ENCODE results near the gene PIEZO2.
"Not testable (repeated sequence)": the region's sequence is repeated elsewhere in the genome, so short reads cannot be mapped to it uniquely, and the experiment has no call there.

PIEZO2 gene

DNA sequence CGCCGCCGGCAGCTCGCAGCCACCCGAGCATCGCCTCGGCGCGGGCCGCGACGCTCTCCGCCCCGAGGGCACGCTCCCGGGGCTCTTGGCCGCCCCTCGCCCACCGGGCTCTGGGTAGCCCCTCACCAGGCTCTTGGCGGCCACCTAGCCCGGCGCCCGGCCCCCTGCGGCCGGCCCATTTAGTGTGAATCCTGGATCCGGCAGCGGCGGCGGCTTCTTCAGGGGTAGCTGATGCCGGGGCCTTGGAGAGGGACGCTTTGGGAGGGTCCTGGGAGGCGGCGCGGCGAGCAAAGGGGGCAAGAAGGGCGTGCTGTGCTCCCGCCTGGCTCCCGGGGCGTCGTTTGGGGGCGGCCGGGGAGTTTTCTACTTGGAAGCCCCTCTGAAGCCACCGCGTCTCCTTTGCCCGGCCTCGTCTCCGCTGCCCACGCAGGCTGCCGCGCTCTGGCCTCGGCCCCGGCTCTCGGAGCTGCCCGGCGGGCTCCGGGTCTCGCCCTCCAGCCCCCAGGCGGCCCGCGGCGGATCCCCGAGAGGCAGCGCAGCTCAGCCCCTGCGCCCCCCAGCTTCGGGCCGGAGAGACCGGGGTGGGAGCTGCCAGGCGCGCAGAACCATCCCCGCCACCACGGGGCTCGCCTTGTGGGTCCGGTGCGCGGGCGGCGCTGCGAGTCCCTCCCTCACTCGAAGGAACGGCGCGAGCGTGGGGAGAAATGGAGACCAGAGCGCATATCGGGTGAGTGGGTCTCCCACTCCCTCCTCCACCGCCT lies 509 bp downstream of the PIEZO2 start:
- DNase-seq: no peak

DNA sequence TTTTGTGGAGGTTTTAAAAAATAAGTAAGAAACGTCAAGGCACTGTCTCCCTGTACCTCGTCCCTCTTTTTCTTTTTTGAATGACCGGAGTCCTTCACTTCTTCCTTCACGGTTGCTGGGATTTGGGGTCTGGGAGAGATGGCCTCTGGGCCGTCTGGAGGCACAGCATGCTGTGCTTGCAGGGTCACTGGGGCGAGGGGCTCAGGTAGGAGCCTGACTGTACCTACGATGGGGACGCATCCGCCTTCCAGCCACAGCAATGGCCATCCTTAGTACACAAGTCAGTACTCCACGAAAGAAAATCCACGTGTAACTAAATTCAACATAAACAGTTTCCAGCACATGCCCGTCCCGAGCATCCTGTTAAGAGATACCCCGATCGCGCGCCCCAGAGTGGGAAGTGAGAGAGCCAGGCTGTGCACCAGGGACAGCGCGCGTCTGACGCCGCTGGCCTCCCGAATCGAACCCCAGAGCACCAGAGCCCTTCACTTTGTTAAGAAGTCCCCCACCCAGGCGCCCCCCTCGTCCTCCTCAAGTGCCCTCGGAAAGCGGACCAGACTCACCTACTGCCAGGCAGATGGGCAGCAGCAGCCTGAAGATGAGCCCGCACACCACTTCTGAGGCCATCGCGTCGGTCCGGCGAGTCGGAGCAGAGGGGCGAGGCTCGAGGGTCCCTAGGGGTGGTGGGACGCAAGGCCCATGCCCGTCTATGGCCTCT lies 1.2 kb downstream of the PIEZO2 start:
- no peak for DNase-seq

DNA sequence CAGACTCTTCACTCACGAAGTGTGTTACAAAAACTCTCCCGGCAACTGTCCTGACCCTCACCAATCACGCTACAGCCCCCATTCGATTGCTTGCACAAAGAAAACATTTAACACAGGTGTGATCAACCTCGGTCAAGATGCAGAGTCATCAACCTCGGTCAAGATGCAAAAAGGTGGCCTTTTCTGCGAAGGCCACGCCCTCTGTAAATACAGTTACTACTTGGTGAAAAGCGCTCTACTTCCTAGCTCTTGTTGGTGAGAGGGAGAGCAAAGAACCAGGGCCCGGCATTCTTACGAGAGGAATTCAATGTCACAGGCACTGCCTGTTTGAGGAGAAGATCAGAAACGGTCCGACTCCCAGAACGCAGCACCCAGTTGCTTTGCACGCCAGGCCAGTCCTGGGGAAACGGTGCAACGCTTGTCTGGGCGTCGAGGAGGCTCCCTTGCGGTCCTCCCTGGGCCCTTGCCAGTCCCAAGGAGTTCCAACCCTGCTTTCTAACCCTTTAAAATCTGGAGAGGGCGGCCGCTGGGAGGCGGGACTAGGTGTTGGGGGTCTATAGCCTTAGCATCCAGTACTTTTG lies 1.9 kb downstream of the PIEZO2 start:
- DNase-seq: no peak

DNA sequence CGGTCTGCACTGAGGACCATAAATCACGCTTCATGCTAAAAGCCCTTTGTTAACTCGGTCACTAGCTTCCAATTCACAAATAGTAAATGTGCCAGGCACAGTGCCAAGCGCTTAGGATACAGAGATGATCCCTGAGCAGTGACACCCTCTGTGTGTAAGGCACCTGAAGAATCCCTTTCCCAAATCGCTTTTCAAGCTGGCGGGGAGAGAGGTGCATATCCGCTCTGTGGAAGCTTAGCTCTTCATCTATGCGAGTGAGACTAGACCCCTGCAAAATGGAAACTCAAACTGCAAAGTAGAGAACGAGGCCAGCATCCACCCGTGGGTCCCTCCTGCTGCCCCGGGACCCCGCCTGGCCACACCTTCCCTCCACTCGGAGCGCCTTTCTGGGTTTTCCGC lies 2.4 kb downstream of the PIEZO2 start:
- DNase-seq: no peak

DNA sequence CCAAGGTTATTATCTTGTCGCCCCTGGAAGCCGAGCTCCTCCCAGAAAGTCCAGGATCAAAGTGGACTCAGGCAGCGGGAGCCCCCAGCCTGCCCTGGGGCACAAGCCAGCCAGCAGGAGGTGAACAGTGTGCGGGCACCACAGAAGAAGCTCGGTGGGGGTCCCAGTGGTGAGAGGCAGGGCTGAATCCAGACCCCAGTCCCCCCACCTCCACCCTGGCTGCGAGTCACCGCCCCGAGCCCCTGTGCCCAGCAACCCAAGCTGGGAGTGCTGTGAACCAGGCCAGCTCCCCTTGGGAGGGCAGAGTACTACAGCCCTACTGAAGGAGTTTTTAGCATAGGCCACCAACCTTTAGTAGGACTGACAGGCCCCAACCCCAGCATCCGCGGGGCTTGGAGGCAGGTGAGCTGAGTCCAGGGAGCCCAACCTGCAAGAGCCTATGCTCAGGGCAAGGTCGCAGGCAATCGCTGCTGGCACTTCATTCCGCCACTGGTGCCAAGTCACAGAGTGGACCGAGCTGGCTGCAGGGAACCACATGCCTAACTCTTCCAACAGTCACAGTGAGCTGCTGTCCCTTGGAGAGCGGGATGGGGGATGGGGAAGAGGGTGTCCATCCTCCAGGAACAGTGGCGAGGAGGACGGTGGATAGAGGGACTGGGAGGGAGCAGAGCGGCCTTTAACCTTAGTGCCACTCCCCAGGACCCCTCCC lies 3.0 kb downstream of the PIEZO2 start:
- no peak for DNase-seq

DNA sequence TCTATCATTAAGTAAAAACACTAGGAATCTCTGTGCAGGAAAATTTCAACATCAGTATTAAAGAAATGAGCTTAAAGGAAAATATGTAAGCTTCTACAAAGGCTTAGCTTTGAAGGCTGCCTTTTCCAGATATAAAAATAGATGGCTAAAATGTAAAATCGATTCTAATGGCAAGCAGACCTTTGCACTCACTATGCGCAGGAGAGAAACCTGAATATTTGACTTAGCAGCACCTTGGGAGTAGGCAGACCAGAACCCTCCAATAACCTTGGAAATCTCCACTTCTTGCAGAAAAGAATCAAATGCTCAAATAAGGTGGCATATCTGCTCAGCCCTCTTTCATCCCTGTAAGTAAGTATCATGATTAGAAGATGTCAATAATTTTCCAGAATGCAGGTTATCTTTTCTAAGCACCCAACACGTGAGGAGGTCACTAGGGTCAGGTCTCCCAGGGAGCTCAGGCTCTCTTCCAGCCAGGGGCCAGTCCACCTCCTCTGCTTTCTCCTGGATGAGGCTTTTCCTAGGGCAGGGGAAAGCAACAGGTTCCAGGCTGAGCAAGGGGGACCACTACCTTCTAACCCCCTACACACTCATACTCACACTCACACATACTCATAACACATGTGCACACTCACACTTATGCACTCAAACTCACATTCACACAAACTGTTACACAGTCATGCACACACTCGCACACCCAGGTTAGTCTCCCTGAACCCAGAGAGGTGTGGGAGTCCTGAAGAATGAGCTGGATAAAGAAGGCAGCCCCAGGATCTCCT lies 3.8 kb downstream of the PIEZO2 start:
- no peak for DNase-seq

DNA sequence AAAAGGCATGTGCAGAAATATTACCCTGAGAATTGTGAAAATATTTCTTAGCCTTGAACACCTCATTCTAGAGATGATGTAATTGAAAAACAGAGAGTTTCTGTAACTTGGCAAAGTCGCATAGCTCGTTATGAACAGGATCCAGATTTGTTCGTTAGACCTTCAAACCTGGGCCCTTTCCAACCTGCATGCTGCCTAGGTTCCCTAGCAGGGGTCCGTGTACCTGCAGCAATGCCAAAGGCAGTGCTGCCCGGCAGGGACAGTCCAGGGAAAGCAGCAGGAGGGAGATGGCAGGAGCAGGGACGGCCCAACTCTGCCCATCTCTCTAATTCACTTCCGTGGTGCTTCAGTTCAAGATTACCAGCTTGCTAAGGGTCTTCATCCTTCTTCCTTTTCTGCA lies 12.0 kb downstream of the PIEZO2 start:
- no peak for DNase-seq

DNA sequence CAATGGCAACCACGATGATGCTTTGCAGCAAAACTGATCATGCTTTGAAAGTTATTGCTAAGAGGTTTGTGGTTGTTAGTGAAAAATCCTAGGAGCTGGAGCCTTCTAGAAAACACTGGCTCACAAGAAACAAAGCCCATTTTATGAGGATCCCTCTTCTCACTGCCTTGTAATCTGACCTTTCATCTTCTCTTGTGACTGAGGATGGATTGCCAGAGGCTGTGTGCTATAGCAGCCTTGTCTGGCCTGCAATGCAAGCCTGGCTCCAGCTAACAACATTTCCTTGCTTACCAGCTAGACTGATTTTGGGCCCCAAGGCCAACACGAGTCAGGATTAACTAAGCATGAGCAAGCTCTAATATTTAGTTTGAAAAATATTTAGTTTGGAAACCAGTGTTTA lies 13.1 kb downstream of the PIEZO2 start:
- no peak for DNase-seq

DNA sequence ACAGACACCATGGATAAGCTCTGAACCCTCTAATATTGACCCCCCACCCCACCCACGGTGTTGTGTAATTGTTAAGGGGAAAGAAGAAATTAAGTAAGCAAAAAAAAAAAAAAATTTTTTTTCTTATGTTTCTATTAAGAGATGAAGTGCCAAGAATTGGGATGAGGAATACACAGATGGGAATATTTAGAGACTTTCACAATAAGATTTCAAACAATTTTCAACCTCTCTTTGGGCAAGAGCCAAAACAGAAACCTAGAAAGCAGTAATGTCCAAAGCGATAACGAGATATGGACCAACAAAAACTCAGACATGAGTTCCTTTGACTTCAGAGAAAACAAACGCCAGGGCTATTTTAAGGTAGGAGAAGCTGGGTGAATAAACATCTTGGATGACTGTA lies 14.4 kb downstream of the PIEZO2 start:
- no peak for DNase-seq

DNA sequence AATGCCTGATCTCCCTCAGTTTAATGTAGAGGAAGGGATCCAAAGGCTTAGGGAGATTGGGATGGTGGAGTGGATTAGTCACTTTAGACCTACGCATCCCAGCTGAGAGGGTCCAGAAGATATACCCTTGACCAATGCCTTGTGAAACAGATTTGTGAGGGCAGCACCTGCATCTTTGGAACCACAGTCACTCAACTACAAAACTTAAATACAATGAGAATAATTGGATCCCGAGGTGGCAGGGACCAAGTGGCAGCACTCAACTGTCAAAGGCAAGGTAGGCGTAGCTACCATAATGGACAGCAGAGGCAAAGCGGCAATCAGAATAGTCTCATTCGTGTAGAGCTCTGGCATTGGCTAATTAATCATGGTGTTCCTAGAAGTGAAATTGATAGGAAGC lies 20.3 kb downstream of the PIEZO2 start:
- DNase-seq: not testable (repeated sequence)

DNA sequence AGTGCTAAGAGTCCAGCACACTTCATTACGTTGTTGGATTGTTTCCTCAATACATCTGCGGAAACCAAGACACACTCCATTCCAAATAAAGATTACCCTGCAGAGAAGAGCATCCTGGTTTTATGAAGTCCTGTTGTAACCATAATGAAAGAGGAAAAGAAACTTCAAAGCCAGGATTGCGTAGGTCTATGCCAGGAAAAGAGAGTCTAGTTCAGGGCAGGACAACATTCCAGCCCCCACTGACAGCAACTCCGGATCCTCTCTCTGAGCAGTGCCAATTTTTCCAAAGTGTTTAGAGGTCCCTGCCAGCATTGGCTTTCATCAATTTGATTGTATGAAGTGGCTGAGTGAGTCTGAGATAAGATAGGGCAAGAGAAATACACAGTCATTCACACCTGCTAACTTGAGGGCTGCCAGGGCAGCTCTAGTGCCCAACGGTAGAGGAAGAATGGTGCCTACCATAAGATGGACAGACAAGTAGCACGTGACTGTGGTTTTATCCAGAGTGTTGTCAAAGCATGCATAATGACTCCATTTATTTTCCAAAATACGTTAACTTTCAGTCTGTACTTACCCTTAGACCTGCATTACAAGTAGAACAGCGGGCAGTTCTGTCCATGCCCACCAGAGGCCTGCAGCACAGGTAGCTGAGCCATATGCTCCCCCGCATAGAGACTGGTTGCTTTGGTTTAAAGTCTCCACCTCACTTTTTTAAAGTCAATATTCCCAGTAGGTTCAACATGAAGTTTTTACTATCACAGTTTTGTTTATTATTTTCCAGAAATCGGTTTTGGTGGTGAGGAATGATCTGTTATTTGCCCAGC lies 23.7 kb downstream of the PIEZO2 start:
- DNase-seq: no peak

DNA sequence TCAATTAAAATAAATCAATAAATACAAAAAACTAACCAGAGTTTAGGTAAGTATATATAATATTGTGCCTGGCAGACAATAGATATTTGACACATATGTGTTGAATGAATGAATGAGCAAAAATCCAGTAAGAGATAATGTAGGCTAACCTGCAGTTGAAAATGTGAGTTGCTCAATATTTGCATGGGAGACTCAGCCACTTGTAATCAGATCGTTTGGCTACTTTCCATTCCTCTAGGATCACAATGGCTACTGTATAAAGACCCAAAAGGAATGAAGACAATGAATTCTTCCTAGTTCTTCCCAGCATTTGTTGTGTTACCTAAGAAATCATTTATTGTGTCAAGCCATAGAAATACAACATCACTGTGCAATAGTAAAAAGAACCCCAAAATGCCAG lies 25.3 kb downstream of the PIEZO2 start:
- no peak for DNase-seq

DNA sequence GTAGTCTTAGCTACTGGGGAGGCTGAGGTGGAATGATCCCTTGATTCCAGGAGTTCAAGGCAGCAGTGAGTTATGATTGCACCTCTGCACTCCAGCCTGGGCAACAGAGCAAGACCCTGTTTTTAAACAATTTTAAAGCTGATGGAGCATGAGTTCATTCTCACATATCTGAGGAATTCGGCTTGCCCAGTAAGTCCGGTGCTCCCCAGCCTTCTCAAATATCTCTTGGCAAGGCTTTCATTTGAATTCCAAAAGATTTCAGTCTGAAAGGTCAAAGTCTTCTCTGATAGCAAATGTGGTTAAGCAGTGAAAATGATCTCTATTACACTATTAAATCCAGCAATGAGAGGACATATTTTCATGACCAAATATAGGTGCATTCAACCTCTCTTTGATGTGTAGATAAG lies 27.9 kb downstream of the PIEZO2 start:
- DNase-seq: no peak

DNA sequence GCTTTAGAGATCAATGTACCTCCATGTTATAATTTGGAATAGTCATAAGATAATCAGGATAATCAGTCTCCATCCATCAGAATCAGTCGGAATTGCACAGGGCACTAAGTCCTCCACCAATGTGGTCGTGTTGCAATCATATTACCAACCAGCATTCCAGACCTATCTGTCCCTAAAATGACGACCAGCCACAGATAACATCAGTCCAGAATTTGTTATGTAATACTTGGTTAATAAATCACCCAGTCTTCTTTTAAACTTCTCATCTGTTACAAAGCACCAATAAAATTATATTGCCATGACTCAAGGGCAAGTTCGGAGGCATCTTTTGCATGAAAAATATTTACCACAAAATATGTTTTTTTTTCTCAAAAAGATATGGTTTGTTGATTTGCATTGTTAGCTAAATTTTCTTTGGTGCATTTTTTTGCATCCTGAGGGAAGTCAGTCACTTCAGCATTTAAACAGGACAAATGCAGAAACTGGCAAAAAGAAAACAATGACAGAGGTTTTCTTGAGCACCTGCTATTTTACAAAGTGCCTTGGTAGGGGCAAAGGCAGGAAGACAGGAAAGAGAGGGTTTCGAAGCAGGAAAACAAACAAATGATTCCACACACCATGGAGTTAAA lies 29.3 kb downstream of the PIEZO2 start:
- no peak for DNase-seq

DNA sequence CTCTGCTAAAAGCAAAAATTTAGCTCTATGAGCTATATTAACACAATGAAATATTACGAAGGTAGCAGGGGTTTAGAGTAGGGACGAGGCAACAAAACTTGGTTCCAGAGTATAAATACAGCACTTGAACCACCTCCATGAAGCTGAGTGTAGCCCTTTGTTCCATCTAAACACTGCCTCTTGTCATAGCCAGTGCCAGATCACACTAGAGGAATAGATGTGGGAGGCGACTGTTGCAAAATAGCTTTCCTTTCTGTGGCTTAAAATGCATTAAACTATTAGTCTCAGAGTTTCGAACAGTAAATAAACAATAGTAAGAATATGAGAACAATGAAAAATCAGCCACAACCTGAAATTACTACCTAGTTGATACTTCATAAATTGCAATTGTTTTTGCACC lies 29.8 kb downstream of the PIEZO2 start:
- no peak for DNase-seq

DNA sequence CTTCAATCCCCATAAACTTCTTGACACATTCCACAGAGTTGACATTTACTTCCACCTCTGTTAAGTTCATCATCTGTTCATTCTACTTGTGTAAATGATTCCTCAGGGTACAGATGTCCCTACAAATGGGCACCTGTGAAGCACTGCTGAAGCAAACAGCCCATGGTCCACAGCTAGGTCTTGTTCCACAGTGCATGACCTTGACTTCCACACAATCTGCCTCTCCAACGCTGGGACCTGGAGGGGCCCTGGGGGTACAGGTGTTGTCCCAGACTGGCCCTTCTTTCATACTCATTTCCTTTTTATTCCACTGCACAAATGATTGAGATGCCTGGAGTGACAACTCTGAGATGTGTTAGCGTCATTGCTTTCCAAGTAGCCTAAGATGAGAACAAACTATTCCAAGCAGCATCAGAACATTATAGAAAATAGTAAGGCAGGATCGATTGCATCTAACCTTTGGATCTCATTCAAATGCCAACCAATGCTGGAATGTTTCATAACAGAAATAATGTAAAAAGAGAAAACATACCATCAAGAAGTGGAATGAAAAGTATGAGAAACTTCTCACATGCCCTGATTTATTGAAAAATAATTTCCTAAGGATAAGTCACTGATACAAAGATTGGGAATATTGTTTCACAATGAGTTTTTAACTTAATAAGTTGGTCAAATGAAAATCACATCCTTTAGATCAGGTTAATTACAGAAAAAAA lies 31.2 kb downstream of the PIEZO2 start:
- no peak for DNase-seq

DNA sequence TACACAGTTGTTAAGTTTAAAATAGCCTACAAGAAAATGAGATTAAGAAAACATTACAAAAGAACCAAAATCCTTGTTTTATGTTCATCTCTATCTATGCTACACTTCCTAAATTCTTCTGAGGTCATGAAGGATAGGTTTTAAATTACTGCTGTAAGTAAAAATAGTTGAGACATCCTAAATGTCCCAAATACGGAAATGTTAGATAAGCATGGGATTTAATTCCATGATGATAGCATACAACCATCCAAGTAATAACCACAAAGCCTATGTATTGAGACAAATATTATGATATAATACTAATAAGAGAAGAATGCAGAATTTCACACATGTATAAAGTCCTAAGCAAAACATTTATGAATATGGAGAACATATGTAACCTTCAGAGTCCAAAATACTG lies 34.1 kb downstream of the PIEZO2 start:
- no peak for DNase-seq

DNA sequence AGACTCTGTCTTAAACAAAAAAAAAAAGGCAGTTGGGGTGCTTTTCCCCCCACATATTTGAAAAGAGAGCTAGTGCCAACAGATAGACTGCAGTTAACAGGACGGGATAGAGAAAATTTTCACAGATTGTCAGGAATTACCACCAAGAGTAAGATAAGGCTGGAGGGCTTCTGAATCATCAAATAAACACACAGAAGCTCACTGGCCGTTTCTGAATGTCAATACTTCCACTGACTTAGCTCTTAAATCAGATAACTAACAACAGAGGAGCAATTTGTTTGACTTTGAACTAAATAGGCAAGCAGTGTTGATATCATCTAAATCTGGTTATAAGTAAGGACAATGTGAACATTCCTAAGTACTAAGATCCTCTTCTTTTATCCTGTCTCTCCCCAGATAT lies 34.7 kb downstream of the PIEZO2 start:
- DNase-seq: no peak

DNA sequence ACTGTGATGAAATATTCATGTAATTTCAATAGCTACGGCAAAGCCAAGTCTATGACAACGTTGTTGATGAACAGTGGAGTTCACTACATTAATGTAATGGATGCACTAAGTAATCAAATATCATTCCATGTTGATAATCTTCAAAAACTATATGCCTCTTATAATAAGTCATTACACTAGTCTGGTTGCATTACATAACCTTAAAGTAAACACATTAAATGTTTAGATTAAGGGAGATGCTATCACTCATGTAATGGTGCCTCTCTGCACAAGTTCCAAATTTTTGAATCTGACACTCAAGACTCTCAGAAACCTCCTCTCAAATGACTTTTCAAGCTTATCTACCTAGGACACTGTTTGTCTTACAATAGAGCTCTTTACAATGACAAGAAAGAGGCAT lies 35.4 kb downstream of the PIEZO2 start:
- no peak for DNase-seq

DNA sequence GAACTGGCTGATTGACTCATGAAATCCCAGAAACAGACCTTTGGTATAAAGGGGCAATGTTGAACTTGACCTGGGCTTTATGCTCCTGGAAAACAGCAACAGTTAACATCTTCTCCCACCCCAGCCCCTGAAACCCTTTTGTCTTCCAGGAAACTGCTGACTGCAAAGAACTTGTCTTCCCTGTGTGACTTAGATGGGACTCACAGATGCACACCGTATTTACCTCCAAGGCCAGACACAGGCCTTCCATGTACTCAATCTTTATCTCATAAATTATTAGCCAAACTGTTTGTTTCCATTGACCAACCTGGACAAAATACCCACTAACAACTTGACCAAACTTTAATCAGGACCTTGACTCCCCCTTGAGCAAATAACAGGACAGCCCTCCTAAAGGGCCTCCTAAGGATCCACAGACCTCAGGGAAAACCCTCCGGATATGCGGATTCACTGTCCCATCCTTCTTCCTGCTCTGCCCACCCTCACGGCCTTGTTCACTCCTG lies 36.3 kb downstream of the PIEZO2 start:
- no peak for DNase-seq

DNA sequence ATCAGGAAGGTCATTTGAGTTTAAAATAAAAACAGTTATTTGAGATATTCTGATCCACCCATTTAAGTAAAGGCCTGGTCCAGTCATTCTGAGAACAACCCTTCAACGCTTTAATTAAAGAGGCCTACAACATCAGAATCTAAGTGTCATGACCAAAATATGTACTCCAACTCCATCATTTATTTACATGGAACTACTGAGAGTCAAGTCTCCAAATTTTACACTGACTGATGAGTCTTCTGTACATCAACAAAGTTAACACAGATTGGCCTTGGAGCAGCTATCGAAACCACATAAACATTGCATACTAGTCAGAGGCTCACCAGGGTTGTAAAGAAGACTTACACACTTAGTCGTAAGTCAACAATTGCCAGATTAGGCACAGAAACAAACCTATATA lies 37.1 kb downstream of the PIEZO2 start:
- DNase-seq: no peak
